GM12878 (cell line): ENCODE results near the gene FCER2. TPM values are rescaled to one million over a fixed set of nuclear protein-coding genes. Genes with fewer than 3 reads are reported as not detected.

Experiments used
- ATAC-seq: fragments of 200-7000 bp; cut with Tn5 transposase; 3 replicates; pipeline ENCODE4 v1.9.1; 2020; ENCODE audit warnings: mild to moderate bottlenecking, moderate library complexity
- BruUV-seq: library from RNA; stranded (reverse); fragments of 400-500 nt; replicated peaks from 2 replicates; lab custom pipeline; 2021; lab: Mats Ljungman, UMichigan
- CTCF ChIA-PET: fragments of 300-600 bp; sonication (Branson Sonifier 250); formaldehyde crosslinking; extraction: SDS; loops from one replicate; lab custom pipeline; 2021; ENCODE audit warnings: inconsistent platforms; lab: Yijun Ruan, JAX
- POLR2A ChIA-PET: fragments of 350-600 bp; formaldehyde crosslinking; extraction: SDS; loops from one replicate; lab custom pipeline; 2021; ENCODE audit warnings: inconsistent platforms; lab: Charles Lee
- RAD21 ChIA-PET: fragments of 300-600 bp; sonication (Branson Sonifier 250); formaldehyde crosslinking; loops from one replicate; lab custom pipeline; 2023; ENCODE audit warnings: antibody characterized with exemption; ENCODE audit not compliant: unreplicated experiment; lab: Charles Lee
- SMC1A ChIA-PET: fragments of 300-600 bp; sonication (Branson Sonifier 250); formaldehyde crosslinking; loops from one replicate; lab custom pipeline; 2023; ENCODE audit not compliant: unreplicated experiment, uncharacterized antibody; lab: Charles Lee
- DNase-seq: peaks from one replicate; pipeline ENCODE4 v3.0.0-alpha.2; 2011; ENCODE audit warnings: low read depth, low spot score
- FAIRE-seq: peaks from 3 replicates; lab custom pipeline; 2011; peaks lifted over from hg19 to GRCh38; lab: Jason Lieb, UNC
- H2AFZ ChIP-seq: 2 replicates; pipeline ENCODE4 v1.6.0; 2011; ENCODE audit warnings: low read depth, low read length, control low read depth; ENCODE audit not compliant: control insufficient read depth
- H3K27ac ChIP-seq: 2 replicates; pipeline ENCODE4 v1.5.1; 2011; ENCODE audit warnings: control low read depth; ENCODE audit not compliant: control insufficient read depth, insufficient read depth
- H3K27me3 ChIP-seq, 2 experiments: replicated peaks in 1 of 2; 2 replicates each; pipeline versions ENCODE4 v1.6.0 to v1.6.1; 2011; ENCODE audit warnings: low read length in 1 of 2; ENCODE audit not compliant: control insufficient read depth in 2 of 2, insufficient read depth in 2 of 2
- H3K36me3 ChIP-seq, 2 experiments: 2 replicates each; pipeline ENCODE4 v1.5.1; 2011; ENCODE audit warnings: low read length in 1 of 2; ENCODE audit not compliant: control insufficient read depth in 2 of 2, insufficient read depth in 2 of 2
- H3K4me1 ChIP-seq: 2 replicates; pipeline ENCODE4 v1.6.1; 2011; ENCODE audit warnings: mild to moderate bottlenecking, low read length, moderate library complexity, mixed read lengths; ENCODE audit not compliant: control insufficient read depth, insufficient read depth
- H3K4me2 ChIP-seq: 2 replicates; pipeline ENCODE4 v1.6.0; 2011; ENCODE audit warnings: control low read depth; ENCODE audit not compliant: control insufficient read depth, insufficient read depth
- H3K4me3 ChIP-seq: fragments of 200-600 bp; sonication (generic); 2 replicates; pipeline ENCODE4 v1.5.1; 2016
- H3K79me2 ChIP-seq: 2 replicates; pipeline ENCODE4 v1.6.0; 2011; ENCODE audit warnings: low read length; ENCODE audit not compliant: control insufficient read depth, insufficient read depth
- H3K9ac ChIP-seq: 2 replicates; pipeline ENCODE4 v1.8.0; 2011; ENCODE audit warnings: low read length, control low read depth, mixed read lengths; ENCODE audit not compliant: control insufficient read depth, insufficient read depth
- H3K9me3 ChIP-seq: replicated peaks from 3 replicates; pipeline ENCODE4 v1.5.1; 2011; ENCODE audit warnings: mild to moderate bottlenecking, low read length; ENCODE audit not compliant: control insufficient read depth, insufficient read depth
- H4K20me1 ChIP-seq: 2 replicates; pipeline ENCODE4 v1.6.0; 2011; ENCODE audit not compliant: control insufficient read depth, insufficient read depth
- ESRRA ChIP-seq: IDR thresholded peaks from 2 replicates; pipeline ENCODE4 v1.6.1; 2012; ENCODE audit warnings: mild to moderate bottlenecking, low read length, improper control_type of control experiment
- EZH2 ChIP-seq: IDR thresholded peaks from 2 replicates; pipeline ENCODE4 v1.6.1; 2012; ENCODE audit warnings: low read depth, mild to moderate bottlenecking, control low read depth, inconsistent platforms, low read length, borderline replicate concordance; ENCODE audit not compliant: control insufficient read depth
- FOXM1 ChIP-seq: IDR thresholded peaks from 2 replicates; pipeline ENCODE4 v1.6.1; 2012; ENCODE audit warnings: low read depth, mild to moderate bottlenecking, inconsistent platforms, low read length, moderate library complexity
- GATAD2B ChIP-seq: fragments of 450-650 bp; conservative IDR thresholded peaks from 2 replicates; pipeline ENCODE4 v1.6.1; 2017; ENCODE audit warnings: low read depth, mild to moderate bottlenecking, moderate library complexity
- HCFC1 ChIP-seq: fragments of 150-350 bp; IDR thresholded peaks from 2 replicates; pipeline ENCODE4 v1.6.1; 2014; ENCODE audit warnings: low read length
- JUND ChIP-seq: IDR thresholded peaks from 2 replicates; pipeline ENCODE4 v1.6.1; 2012; ENCODE audit warnings: low read depth, mild to moderate bottlenecking, low read length, improper control_type of control experiment, moderate library complexity
- KAT2A ChIP-seq: conservative IDR thresholded peaks from 2 replicates; pipeline ENCODE4 v1.6.1; 2011; ENCODE audit warnings: low read depth, low read length; ENCODE audit not compliant: control insufficient read depth
- MEF2A ChIP-seq: IDR thresholded peaks from 2 replicates; pipeline ENCODE4 v1.6.1; 2011; ENCODE audit warnings: low read depth, mild to moderate bottlenecking, low read length, moderate library complexity; ENCODE audit not compliant: insufficient read depth
- MYB ChIP-seq: fragments of 150-350 bp; IDR thresholded peaks from 2 replicates; pipeline ENCODE4 v1.6.1; 2014; ENCODE audit warnings: mild to moderate bottlenecking, low read depth, low read length, borderline replicate concordance
- NFYB ChIP-seq: IDR thresholded peaks from 2 replicates; pipeline ENCODE4 v1.6.1; 2011; ENCODE audit warnings: low read depth, mild to moderate bottlenecking, low read length, improper control_type of control experiment, moderate library complexity; ENCODE audit not compliant: insufficient read depth
- PML ChIP-seq: IDR thresholded peaks from 2 replicates; pipeline ENCODE4 v1.6.1; 2012; ENCODE audit warnings: low read length, inconsistent platforms
- SIX5 ChIP-seq: IDR thresholded peaks from 2 replicates; pipeline ENCODE4 v1.6.1; 2011; ENCODE audit warnings: mild to moderate bottlenecking, low read depth, low read length, moderate library complexity; ENCODE audit not compliant: severe bottlenecking
- TBL1XR1 ChIP-seq: IDR thresholded peaks from 2 replicates; pipeline ENCODE4 v1.6.1; 2012; ENCODE audit warnings: low read depth, low read length, improper control_type of control experiment
- YY1 ChIP-seq: IDR thresholded peaks from 2 replicates; pipeline ENCODE4 v1.6.1; 2011; ENCODE audit warnings: low read depth, mild to moderate bottlenecking, low read length
- ZNF217 ChIP-seq: fragments of 450-650 bp; IDR thresholded peaks from 2 replicates; pipeline ENCODE4 v1.6.1; 2017; ENCODE audit warnings: antibody characterized with exemption, mild to moderate bottlenecking
- WGBS: methylation state at CpG from one replicate; pipeline ENCODE4 v1.1.6; 2016; ENCODE audit warnings: low lambda C conversion rate; ENCODE audit not compliant: insufficient replicate concordance, insufficient coverage; ENCODE audit errors: missing lambda C conversion rate; 5-methylcytosine and 5-hydroxymethylcytosine counted together
- in situ Hi-C: fragments of 300-500 bp; cut with MboI; formaldehyde crosslinking; loops from 9 replicates; pipeline ENCODE4 v1.14.3; 2018; ENCODE audit warnings: mixed read lengths
- intact Hi-C: fragments of 100-400 bp; cut with micrococcal nuclease; formaldehyde crosslinking; loops from one replicate; pipeline ENCODE4 v1.14.2; 2022; ENCODE audit not compliant: unreplicated experiment
- polyA plus RNA-seq, 11 experiments: library from polyadenylated mRNA; depleted of rRNA in 4 of 11; unstranded in 6 of 11; stranded (reverse) in 5 of 11; fragments of >200 nt; fragmentation: Nextera tagmentation in 4 of 11; fragmentation: Illumina TruSeq in 1 of 11; extraction: Ambion mirVana in 4 of 11; extraction: Trizol in 1 of 11; gene quantifications; 1 replicate in 1 of 11; 2 replicates in 10 of 11; pipeline versions ENCODE4 v1.2.1 to v1.2.3, GENCODE V29; 2011 to 2016; ENCODE audit warnings: inconsistent platforms in 2 of 11, missing spikeins in 2 of 11, low read depth in 1 of 11
- total RNA-seq, 4 experiments: library from RNA; depleted of rRNA in 3 of 4; stranded (reverse); fragments of >200 nt in 3 of 4; fragmentation: Illumina TruSeq in 1 of 4; extraction: Trizol in 1 of 4; gene quantifications; 2 replicates each; pipeline versions ENCODE4 v1.2.1 to v1.2.3, GENCODE V29; 2013 to 2021
- TF ChIP-seq, protein P1 (sequence below): fragments of 450-650 bp; IDR thresholded peaks from 2 replicates; pipeline ENCODE4 v1.6.1; 2017; ENCODE audit warnings: borderline replicate concordance
- TF ChIP-seq, protein P2 (sequence below), 3 experiments: IDR thresholded peaks in 2 of 3; conservative IDR thresholded peaks in 1 of 3; 2 replicates each; pipeline ENCODE4 v1.5.1; 2011; ENCODE audit warnings: low read depth in 3 of 3, low read length in 3 of 3, mild to moderate bottlenecking in 3 of 3, control low read depth in 2 of 3, moderate library complexity in 2 of 3, inconsistent platforms in 1 of 3, mixed read lengths in 1 of 3; ENCODE audit not compliant: control insufficient read depth in 2 of 3, insufficient read depth in 1 of 3; ENCODE audit errors: extremely low read depth in 1 of 3

The FCER2 gene
- total and polyA plus RNA-seq, 10 of the 15 experiments (the other 5 are each of a cell fraction or from before 2014, with no cell fraction given) = 44.0 to 424 (median 241) TPM

DNA sequence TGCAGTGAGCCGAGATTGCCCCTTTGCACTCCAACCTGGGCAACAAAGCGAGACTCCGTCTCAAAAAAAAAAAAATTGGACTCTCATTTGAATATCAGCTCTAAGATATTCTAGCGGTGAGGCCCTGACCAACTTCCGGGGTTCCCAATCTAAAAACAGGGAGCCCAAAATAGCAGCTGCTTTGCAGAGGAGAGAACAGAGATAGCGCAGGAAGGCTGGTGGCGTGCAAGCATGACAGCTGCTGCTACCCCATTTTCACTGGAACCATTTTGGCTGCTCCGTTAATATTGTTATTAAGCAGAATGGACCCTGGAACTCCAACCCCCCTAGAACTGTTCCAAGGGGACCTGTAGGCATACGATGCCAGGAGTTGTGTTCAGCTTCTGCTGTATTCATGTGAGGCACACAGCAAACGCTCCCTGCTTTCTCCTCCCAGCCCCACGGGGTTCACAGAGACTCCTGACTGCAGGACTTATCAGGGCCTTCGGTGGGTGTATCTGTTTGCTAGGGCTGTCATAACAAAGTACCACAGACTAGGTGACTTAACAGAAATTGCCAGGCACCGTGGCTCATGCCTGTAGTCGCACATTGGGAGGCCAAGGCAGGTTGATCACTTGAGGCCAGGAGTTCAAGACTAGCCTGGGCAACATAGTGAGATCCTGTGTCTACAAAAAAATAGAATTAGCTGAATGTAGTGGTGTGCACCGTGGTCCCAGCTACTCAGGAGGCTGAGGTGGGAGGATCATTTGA, 53.5 kb downstream of the FCER2 start:
- no peaks in the 10 kb centered on the region for H4K20me1 ChIP-seq
- RAD21 ChIA-PET = interaction anchor here (1.0 kb wide), 1 partner anchor 80 kb away, joined by 3 read pairs; no protein-coding TSS in a partner anchor
- FAIRE-seq (no peak), DNase-seq (no peak), ATAC-seq (no peak)
- peaks cover 6% of the 10 kb centered on the region for H3K4me1 ChIP-seq
- POLR2A ChIA-PET = no interaction called here
- 59% methylated on average over 15 of the region's 15 CpGs for WGBS
- H2AFZ ChIP-seq = no peak overlapping the region
- no TSS peak for BruUV-seq
- no peak overlapping the region for H3K27ac ChIP-seq
- no peak overlapping the region for H3K4me3 ChIP-seq
- CTCF ChIA-PET = interaction anchor here (1.0 to 2.2 kb wide), 4 partner anchors 33 to 255 kb away, joined by 3 to 8 read pairs (median 4); partner anchors contain the start of genes MAP2K7 and TRAPPC5
- intact Hi-C loops = no loop called here
- SMC1A ChIA-PET = interaction anchor here (1.3 kb wide), 1 partner anchor 132 kb away, joined by 3 read pairs; no protein-coding TSS in a partner anchor
- H3K9ac ChIP-seq = no peak overlapping the region
- in situ Hi-C loops = no loop called here
- H3K79me2 ChIP-seq = no peaks in the 10 kb centered on the region
- 0 out of 2 replicates have a peak overlapping the region, but pooled peaks have one; percentile 7 for H3K4me2 ChIP-seq
- no peaks in the 10 kb centered on the region for H3K9me3 ChIP-seq
- H3K27me3 ChIP-seq = no peaks in the 10 kb centered on the region; a peak in 1 of 4 replicates
- no peaks in the 10 kb centered on the region; a peak in 2 of 4 replicates for H3K36me3 ChIP-seq
- TF ChIP-seq ESRRA (no peak), SIX5 (no peak), JUND (no peak), GATAD2B (no peak), KAT2A (no peak), HCFC1 (no peak), NFYB (no peak), FOXM1 (no peak), EZH2 (no peak), TBL1XR1 (no peak), YY1 (0 out of 2 replicates have a peak, but pooled peaks have one; percentile 18), MYB (no peak), PML (0 out of 2 replicates have a peak, but pooled peaks have one; percentile 21), MEF2A (peak; percentile 87), ZNF217 (no peak)
- TF ChIP-seq, protein P1, sequence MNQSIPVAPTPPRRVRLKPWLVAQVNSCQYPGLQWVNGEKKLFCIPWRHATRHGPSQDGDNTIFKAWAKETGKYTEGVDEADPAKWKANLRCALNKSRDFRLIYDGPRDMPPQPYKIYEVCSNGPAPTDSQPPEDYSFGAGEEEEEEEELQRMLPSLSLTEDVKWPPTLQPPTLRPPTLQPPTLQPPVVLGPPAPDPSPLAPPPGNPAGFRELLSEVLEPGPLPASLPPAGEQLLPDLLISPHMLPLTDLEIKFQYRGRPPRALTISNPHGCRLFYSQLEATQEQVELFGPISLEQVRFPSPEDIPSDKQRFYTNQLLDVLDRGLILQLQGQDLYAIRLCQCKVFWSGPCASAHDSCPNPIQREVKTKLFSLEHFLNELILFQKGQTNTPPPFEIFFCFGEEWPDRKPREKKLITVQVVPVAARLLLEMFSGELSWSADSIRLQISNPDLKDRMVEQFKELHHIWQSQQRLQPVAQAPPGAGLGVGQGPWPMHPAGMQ = no peak
- TF ChIP-seq, protein P2, sequence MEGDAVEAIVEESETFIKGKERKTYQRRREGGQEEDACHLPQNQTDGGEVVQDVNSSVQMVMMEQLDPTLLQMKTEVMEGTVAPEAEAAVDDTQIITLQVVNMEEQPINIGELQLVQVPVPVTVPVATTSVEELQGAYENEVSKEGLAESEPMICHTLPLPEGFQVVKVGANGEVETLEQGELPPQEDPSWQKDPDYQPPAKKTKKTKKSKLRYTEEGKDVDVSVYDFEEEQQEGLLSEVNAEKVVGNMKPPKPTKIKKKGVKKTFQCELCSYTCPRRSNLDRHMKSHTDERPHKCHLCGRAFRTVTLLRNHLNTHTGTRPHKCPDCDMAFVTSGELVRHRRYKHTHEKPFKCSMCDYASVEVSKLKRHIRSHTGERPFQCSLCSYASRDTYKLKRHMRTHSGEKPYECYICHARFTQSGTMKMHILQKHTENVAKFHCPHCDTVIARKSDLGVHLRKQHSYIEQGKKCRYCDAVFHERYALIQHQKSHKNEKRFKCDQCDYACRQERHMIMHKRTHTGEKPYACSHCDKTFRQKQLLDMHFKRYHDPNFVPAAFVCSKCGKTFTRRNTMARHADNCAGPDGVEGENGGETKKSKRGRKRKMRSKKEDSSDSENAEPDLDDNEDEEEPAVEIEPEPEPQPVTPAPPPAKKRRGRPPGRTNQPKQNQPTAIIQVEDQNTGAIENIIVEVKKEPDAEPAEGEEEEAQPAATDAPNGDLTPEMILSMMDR (IDR thresholded peaks at IDR 0.05 in 2 of 3, conservative IDR thresholded peaks at IDR 0.05 in 1 of 3; ENCODE audit: control insufficient read depth in 2 of 3, extremely low read depth in 1 of 3, insufficient read depth in 1 of 3, low read depth in 3 of 3, low read length in 3 of 3) = no peak
